Glutamatergic neuron (in vitro differentiated cells): ENCODE measurements around the gene GLRB. TPM values are rescaled to one million over a fixed set of nuclear protein-coding genes. Genes with fewer than 3 reads are reported as not detected.
"Not testable (repeated sequence)": the region's sequence is repeated elsewhere in the genome, so short reads cannot be mapped to it uniquely, and the experiment has no call there.

Experiments
- DNase-seq: peaks from one replicate; pipeline ENCODE4 v3.0.0; 2022
- H3K27ac Mint-ChIP-seq: one replicate; pipeline ENCODE4 v1.8.0; 2020; ENCODE audit warnings: mild to moderate bottlenecking, mixed read lengths, inconsistent platforms; ENCODE audit not compliant: unreplicated experiment
- H3K27me3 Mint-ChIP-seq: one replicate; pipeline ENCODE4 v1.8.0; 2020; ENCODE audit warnings: mild to moderate bottlenecking, moderate library complexity, mixed read lengths, inconsistent platforms; ENCODE audit not compliant: unreplicated experiment
- H3K36me3 Mint-ChIP-seq: one replicate; pipeline ENCODE4 v1.8.0; 2020; ENCODE audit warnings: mild to moderate bottlenecking, mixed read lengths, inconsistent platforms; ENCODE audit not compliant: unreplicated experiment
- H3K4me1 Mint-ChIP-seq: one replicate; pipeline ENCODE4 v1.8.0; 2020; ENCODE audit warnings: mild to moderate bottlenecking, low read depth, mixed read lengths, inconsistent platforms; ENCODE audit not compliant: unreplicated experiment
- H3K4me3 Mint-ChIP-seq: one replicate; pipeline ENCODE4 v1.8.0; 2020; ENCODE audit warnings: mild to moderate bottlenecking, mixed read lengths, inconsistent platforms; ENCODE audit not compliant: unreplicated experiment
- H3K9me3 Mint-ChIP-seq: one replicate; pipeline ENCODE4 v1.8.0; 2020; ENCODE audit warnings: mild to moderate bottlenecking, moderate library complexity, mixed read lengths, inconsistent platforms; ENCODE audit not compliant: unreplicated experiment
- CTCF ChIP-seq: fragments of 200-600 bp; sonication (generic); IDR thresholded peaks from one replicate; pipeline ENCODE4 v1.5.0; 2021; ENCODE audit not compliant: partially characterized antibody, unreplicated experiment
- total RNA-seq: library from RNA; stranded (reverse); fragmentation: NEBNext Ultra II Directional; extraction: Animal tissue kit (Norgen Biotek cat#: 25700); gene quantifications from one replicate; pipeline ENCODE4 v1.2.1, GENCODE V29; 2021; ENCODE audit not compliant: unreplicated experiment

Gene GLRB
- total RNA-seq, 1 donor from 2014 or later = 2.0 TPM

DNA sequence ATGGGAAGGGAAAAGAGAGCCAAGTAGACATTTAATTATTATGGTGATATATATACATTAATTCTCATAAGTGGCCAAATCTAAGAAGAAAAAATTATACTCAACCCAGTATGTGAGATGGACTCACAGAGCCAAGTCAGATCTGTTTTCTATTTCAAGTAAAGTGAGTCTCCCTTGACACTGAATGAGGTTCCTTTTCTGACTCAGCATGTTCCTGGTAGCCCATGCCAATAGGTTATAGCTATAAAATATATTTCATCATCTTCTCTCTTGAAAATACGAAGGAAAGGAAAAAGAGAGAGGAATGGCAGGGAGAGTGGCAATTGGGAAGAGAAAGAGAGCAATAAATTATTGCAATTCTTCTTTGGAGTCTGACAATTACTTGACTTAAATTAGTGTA lies 75.8 kb downstream of the GLRB start:
- H3K9me3 Mint-ChIP-seq = no peaks in the 10 kb centered on the region
- no peaks in the 10 kb centered on the region for H3K36me3 Mint-ChIP-seq
- H3K27me3 Mint-ChIP-seq = peaks cover 1% of the 10 kb centered on the region
- H3K4me1 Mint-ChIP-seq = no peaks in the 10 kb centered on the region
- no peak overlapping the region for H3K4me3 Mint-ChIP-seq
- no peak for TF ChIP-seq CTCF
- no peak overlapping the region for H3K27ac Mint-ChIP-seq
- DNase-seq = no peak

DNA sequence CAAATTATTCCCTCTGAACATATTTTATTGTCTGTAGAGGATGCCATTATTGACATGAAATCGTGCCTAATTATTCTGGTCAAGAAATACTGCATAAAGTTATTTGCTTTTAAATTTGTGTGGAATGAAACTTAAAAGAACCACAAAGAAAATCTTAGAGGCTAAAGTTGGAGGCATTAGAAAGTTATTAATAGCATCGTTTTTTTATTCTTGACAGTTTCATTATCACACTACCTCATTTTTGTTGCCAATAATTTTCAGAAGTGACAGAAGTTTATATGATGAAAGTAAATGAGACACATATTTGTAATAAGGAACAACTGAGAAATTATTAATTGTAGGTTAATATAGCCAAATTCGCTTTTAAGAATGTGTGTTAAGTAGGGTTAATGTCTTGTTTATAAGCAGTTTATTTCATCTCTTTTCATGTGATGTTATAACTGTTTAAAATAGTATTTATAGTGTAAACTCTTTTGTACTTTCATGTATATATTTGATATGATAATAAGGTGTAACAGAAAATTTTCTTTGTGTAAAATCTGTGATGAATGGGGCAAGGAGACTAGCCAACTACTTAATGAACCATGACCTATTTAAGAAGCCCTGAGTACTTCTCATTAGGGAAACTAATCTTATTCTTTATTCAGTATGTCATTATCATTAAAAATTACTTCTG lies 90.1 kb downstream of the GLRB start:
- H3K9me3 Mint-ChIP-seq = peaks cover 2% of the 10 kb centered on the region
- no peak overlapping the region for H3K27ac Mint-ChIP-seq
- peaks cover 3% of the 10 kb centered on the region for H3K36me3 Mint-ChIP-seq
- no peak overlapping the region for H3K4me3 Mint-ChIP-seq
- no peak for TF ChIP-seq CTCF
- DNase-seq = no peak
- H3K27me3 Mint-ChIP-seq = no peaks in the 10 kb centered on the region
- H3K4me1 Mint-ChIP-seq = peaks cover 8% of the 10 kb centered on the region

- H3K4me1 Mint-ChIP-seq = peaks cover 8% of the 10 kb centered on the region
- H3K36me3 Mint-ChIP-seq = no peaks in the 10 kb centered on the region
- TF ChIP-seq CTCF = no peak
- no peaks in the 10 kb centered on the region for H3K9me3 Mint-ChIP-seq
- no peak overlapping the region for H3K27ac Mint-ChIP-seq
- no peak overlapping the region for H3K4me3 Mint-ChIP-seq
- H3K27me3 Mint-ChIP-seq = no peaks in the 10 kb centered on the region
- no peak for DNase-seq
These were observed 94.4 kb downstream of the GLRB start for GRCh38 chr4:157170321-157170720.

- no peak overlapping the region for H3K27ac Mint-ChIP-seq
- H3K27me3 Mint-ChIP-seq = no peaks in the 10 kb centered on the region
- no peaks in the 10 kb centered on the region for H3K36me3 Mint-ChIP-seq
- H3K9me3 Mint-ChIP-seq = no peaks in the 10 kb centered on the region
- no peak for DNase-seq
- H3K4me3 Mint-ChIP-seq = no peak overlapping the region
- no peak for TF ChIP-seq CTCF
- peaks cover 8% of the 10 kb centered on the region for H3K4me1 Mint-ChIP-seq
These were observed 96.1 kb downstream of the GLRB start for GRCh38 chr4:157172011-157172410.

- not testable (repeated sequence) for H3K4me3 Mint-ChIP-seq
These were observed 104.3 kb downstream of the GLRB start for GRCh38 chr4:157180268-157180667.

DNA sequence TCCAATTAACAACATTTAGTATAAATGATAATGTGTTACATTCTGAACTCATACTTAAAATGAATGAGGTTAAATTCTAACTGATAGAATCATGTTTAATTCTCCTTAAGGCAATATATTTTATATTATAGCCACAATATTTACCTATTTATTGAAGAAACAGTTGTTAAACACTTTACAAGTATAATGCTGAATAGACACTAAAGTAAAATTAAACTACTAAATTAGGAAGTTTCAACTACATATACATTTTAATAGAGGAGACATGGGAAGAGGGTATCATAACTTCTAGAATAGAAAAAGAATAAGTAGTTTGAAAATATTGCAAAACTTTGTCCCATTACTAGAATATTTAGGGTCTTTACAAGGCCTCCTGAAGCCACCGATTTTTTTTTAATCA lies 108.3 kb downstream of the GLRB start:
- no peaks in the 10 kb centered on the region for H3K4me1 Mint-ChIP-seq

More at GRCh38 chr4:157180268-157180667, 104.3 kb downstream of the GLRB start:
- not testable (repeated sequence) for DNase-seq, H3K4me1 Mint-ChIP-seq, H3K27me3 Mint-ChIP-seq, H3K36me3 Mint-ChIP-seq, H3K9me3 Mint-ChIP-seq, H3K27ac Mint-ChIP-seq

More for the DNA sequence above, 108.3 kb downstream of the GLRB start:
- Mint-ChIP-seq H3K9me3 (no peaks in the 10 kb centered on the region), H3K4me3 (no peak overlapping the region), H3K27me3 (no peaks in the 10 kb centered on the region), H3K27ac (no peak overlapping the region), H3K36me3 (no peaks in the 10 kb centered on the region)
- no peak for TF ChIP-seq CTCF
- DNase-seq = no peak
